ENCODE data around the gene CCDC144A.
"Not testable (repeated sequence)": the region's sequence is repeated elsewhere in the genome, so short reads cannot be mapped to it uniquely, and the experiment has no call there.

Gene CCDC144A

GRCh38 chr17:16820979-16821543 lies 131.0 kb downstream of the CCDC144A start:
- DNase-seq = no peak

DNA sequence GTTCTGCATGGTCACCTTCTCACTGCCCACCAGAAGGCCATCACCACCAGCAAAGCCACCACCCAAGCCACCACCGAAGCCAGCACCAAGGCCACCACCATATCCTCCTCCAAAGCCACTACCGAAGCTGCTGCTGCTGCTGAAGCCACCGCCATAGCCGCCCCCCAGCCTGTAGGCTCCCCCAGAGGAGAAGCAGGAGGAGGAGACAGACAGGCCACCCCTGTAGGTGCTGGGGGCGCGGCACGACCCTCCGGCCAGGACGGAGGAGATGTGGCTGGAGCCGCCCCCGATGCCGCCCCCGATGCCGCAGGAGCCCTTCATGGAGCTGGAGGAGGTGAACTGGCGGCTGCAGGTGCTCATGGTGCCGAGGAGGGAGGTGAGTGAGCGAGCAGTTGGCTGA lies 132.1 kb downstream of the CCDC144A start:
- DNase-seq = not testable (repeated sequence)

- not testable (repeated sequence) for DNase-seq
These were observed 133.8 kb downstream of the CCDC144A start for GRCh38 chr17:16823768-16824406.
